GM12872 (cell line): ENCODE measurements around the gene CASQ2.
A peak's percentile ranks its signal among the peaks of the same experiment; 100 is the strongest.

ENCODE experiments used
- TF ChIP-seq, protein P1 (sequence below): IDR thresholded peaks from 3 replicates; pipeline ENCODE4 v1.5.1; 2011; ENCODE audit warnings: low read depth, mild to moderate bottlenecking, low read length, moderate library complexity; ENCODE audit not compliant: insufficient read depth

CASQ2 gene

GRCh38 chr1:115718011-115718754, 50.3 kb downstream of the CASQ2 start:
- TF ChIP-seq, protein P1, sequence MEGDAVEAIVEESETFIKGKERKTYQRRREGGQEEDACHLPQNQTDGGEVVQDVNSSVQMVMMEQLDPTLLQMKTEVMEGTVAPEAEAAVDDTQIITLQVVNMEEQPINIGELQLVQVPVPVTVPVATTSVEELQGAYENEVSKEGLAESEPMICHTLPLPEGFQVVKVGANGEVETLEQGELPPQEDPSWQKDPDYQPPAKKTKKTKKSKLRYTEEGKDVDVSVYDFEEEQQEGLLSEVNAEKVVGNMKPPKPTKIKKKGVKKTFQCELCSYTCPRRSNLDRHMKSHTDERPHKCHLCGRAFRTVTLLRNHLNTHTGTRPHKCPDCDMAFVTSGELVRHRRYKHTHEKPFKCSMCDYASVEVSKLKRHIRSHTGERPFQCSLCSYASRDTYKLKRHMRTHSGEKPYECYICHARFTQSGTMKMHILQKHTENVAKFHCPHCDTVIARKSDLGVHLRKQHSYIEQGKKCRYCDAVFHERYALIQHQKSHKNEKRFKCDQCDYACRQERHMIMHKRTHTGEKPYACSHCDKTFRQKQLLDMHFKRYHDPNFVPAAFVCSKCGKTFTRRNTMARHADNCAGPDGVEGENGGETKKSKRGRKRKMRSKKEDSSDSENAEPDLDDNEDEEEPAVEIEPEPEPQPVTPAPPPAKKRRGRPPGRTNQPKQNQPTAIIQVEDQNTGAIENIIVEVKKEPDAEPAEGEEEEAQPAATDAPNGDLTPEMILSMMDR, result 0 out of 3 replicates have a peak, but pooled peaks have one; percentile 6

- TF ChIP-seq, protein P1, result peak; percentile 46
Observed at GRCh38 chr1:115717541-115717940, 51.0 kb downstream of the CASQ2 start.

GRCh38 chr1:115714572-115715141, 53.9 kb downstream of the CASQ2 start:
- TF ChIP-seq, protein P1, result no peak

DNA sequence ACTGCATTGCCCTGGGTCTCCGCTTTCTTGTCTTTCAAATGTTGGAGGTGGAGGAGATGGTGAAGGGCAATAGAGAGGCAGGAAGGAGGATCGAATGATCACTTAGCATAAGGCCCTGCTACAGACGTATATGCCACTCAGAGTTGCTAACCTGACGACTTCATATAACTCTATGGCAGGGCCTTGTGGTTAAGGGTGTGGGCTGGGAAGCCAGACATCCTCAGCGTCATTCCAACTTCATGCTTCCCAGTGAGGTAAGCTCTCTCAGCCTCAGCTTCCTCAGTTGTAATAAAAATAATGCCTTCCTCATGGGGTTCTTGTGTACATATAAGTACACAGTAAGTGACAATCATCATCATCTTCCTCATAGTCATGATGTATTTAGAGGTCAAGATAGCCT, 54.6 kb downstream of the CASQ2 start:
- TF ChIP-seq, protein P1, result no peak

DNA sequence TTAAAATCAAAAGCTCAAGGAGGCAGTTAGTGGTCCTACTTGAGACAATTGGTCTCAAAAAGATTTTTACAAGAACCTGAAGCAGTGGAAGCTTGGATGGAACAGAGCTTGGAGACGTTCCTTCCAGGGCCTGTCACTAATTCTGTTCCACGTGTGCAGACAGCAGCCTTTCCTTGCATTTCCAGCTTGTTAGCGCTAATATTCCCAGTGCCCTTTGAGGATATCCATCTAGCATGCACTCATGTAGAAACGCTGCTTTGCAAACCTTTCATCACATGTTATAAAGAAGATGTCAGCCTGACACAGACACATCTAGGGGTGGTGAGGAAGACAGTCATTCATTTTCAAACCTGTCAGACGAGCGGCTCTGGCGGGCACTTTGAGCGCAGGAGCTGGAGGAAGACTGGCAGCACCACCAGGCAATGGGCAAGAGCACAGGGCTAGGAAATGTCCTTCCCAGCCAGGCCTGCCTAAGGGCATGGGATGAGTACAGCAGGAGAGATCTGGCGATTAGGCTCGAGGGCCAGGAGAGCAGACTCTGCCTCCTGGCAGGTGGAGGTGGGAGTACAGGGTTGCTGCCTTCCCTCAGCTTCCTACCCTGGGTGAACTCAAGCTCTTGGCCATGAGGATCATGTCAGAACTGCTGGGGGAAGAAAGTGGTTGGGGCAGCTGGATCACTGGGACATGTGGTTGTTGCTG, 55.5 kb downstream of the CASQ2 start:
- TF ChIP-seq, protein P1, result no peak

DNA sequence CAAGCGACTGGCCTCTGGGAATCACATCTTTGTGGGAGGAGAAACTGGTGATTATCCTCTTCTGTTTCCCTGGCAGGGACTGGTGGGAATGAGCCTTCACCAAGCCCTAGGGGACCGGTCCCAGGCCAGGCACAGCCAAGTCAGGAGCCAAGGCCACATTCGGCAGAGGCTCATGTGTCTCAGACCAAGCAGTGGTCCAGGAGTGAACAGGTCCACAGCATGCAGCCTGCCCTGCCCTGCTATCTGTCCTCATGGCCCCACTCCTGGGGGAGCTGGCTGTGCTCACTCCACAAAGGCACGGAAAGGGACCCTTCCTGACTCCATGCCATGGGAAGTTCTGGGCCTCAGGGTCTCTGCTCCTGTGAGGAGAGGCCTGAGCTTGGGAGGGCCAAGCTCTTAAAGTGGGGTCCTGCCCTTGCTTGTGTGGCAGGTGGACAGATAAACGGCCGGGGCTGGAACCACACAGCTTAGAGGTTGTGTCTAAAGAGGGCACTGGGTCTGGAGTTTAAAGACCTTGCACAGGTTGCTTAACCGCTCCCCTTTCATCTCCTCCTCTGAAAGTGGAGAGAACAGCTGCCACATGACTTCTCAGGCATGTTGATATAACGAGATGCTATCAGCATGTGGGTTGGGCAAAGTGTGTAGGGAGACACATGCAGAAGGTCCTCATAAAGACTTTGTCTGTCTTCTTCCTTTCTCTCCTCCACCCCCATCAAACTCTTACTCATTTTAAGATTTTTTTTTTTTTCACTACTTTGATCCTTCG, 57.5 kb downstream of the CASQ2 start:
- TF ChIP-seq, protein P1, result no peak
